GM12874 (cell line): ENCODE results near the gene EEF1AKMT3.

Experiments
- CTCF ChIP-seq: IDR thresholded peaks from 2 replicates; pipeline ENCODE4 v1.5.1; 2011; ENCODE audit warnings: low read depth, mild to moderate bottlenecking, control low read depth, low read length, moderate library complexity; ENCODE audit not compliant: insufficient read depth

Gene EEF1AKMT3

GRCh38 chr12:57732270-57732669 is 40.1 kb upstream of the EEF1AKMT3 start:
- TF ChIP-seq CTCF = no peak

DNA sequence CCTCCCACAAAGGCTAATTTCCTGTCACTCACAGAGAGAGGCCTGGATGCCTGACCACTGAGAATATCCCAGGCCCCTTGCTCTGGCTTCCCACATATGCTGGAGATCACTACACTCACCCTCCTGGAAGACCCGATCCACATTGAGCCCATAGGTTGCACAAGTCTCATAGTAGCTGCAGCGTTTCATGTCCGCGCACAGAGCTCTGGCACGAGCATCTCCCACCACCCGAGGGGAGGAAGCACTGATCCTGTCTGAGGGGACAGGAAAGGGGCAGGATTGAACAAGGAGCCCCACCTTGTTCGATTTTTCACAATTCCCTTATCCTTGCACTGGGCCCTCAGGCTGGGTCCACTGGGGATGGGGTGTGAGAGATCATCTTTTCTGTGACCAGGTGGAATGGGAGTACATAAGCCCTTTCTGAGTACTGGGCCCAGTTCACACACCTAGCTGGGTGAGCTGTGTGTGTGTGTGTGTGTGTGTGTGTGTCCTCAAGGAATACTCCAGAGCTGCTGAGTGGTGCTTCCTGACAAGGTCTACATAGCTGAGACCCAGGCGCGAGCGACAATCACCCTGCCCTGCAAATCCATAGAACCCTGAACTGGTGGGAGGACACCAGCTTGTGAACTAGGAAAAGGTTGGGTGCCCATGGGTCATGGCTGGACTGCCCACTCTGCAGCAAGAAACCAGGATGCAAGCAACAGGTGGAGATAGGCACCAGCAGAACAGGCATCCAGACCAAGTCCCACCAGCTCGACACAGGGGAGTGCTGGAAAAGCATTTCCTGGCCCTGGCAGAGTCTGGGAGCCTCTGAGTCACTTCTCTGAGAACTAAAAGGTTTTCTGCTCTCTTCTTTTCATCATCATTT is 39.5 kb upstream of the EEF1AKMT3 start:
- TF ChIP-seq CTCF = no peak

DNA sequence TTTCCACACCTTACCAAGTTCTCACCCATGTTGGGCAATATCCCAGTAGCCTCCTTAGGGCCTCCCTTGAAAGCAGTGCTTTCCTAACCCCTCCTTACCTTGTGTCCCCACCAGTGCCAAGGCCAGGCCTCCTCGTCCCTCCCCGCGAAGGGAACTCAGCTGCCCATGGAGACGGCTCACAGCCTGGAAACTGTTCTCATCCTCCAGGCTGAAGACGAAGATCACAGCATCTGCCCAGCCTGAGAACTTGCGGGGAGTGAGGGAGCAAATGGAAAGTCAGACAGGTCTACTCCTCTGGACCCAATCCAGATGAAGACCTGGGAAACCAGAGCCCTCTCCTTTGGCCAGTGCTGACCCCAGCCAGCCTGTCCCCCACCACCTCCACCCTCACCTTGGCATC is 38.5 kb upstream of the EEF1AKMT3 start:
- no peak for TF ChIP-seq CTCF

DNA sequence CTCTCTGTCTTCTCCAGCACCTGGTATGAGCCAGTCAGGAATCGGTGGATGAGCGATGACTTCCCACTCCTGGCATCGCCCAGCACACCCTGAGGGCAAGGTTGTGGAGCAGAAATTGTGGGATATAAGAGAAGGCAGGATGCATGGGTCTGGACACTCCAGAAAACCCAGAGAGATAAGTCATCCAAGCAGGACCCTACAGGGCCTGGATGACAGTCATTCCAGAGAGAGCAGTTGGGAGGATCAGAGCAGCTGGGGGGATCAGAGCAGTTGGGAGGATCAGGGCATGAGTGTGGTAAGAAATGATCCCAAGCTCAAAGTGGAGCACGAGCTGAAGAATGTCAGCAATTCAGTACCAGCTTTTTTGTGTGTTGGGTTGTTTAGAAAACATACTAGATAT is 37.8 kb upstream of the EEF1AKMT3 start:
- no peak for TF ChIP-seq CTCF

- TF ChIP-seq CTCF = no peak
Observed at GRCh38 chr12:57735198-57735855, 37.1 kb upstream of the EEF1AKMT3 start.

- no peak for TF ChIP-seq CTCF
Observed at GRCh38 chr12:57735952-57736740, 36.3 kb upstream of the EEF1AKMT3 start.
